ENCODE data around the gene ARL6IP1. TPM values are rescaled to one million over a fixed set of nuclear protein-coding genes. Genes with fewer than 3 reads are reported as not detected.

Gene ARL6IP1
- total and polyA plus RNA-seq, 2 donors (not counting 3 experiments of a cell fraction or from before 2014, with no cell fraction given): 251 to 338 TPM

- CTCF ChIA-PET: interaction anchor here (1.1 kb wide), 1 partner anchor 12 kb away, joined by 3 read pairs; no protein-coding TSS in a partner anchor
- intact Hi-C loops (cut with micrococcal nuclease): no loop called here
Measured at GRCh38 chr16:18842565-18842964, 41.2 kb upstream of the ARL6IP1 start.

More at GRCh38 chr16:18842565-18842964, 41.2 kb upstream of the ARL6IP1 start:
- no peak overlapping the region for H3K4me2 ChIP-seq (ENCODE audit: insufficient read depth, low read length)
- no peaks in the 10 kb centered on the region for H3K4me1 ChIP-seq (ENCODE audit: control insufficient read depth, extremely low read depth, insufficient read depth, low read length)
- no peaks in the 10 kb centered on the region for H3K9me3 ChIP-seq (replicated peaks; ENCODE audit: control insufficient read depth, insufficient read depth, low read length)
- no peaks in the 10 kb centered on the region for H4K20me1 ChIP-seq (replicated peaks; ENCODE audit: control insufficient read depth, extremely low read depth, insufficient read depth, low read length)
- no peak overlapping the region for H3K9ac ChIP-seq (replicated peaks; ENCODE audit: extremely low read depth, insufficient read depth, low read length)
- POLR2A ChIA-PET: interaction anchor here (0.8 kb wide), 1 partner anchor 42 kb away, joined by 3 read pairs; no protein-coding TSS in a partner anchor
- FAIRE-seq (no peak), DNase-seq (ENCODE audit: low read depth, low spot score) (no peak)
- no TSS peak for BruUV-seq (replicated peaks)
- dilution Hi-C loops (cut with MboI; ENCODE audit: extremely low pct_ligation_motif_present, low sequenced_read_pairs): no loop called here
- H3K27ac ChIP-seq (ENCODE audit: insufficient read depth, low read depth, low read length): no peak overlapping the region
- peaks cover 26 to 29% of the 10 kb centered on the region in 2 experiments for H3K36me3 ChIP-seq (ENCODE audit: control insufficient read depth in 2 of 2, extremely low read depth in 1 of 2, insufficient read depth in 2 of 2, low read length in 2 of 2)
- H2AFZ ChIP-seq (ENCODE audit: low read depth, low read length): no peak overlapping the region
- H3K9me1 ChIP-seq (replicated peaks; ENCODE audit: control insufficient read depth, extremely low read depth, insufficient read depth, low read length): no peaks in the 10 kb centered on the region
- H3K79me2 ChIP-seq (ENCODE audit: control insufficient read depth, insufficient read depth, low read length): no peaks in the 10 kb centered on the region
- H3K4me3 ChIP-seq (replicated peaks in 1 of 3; ENCODE audit: insufficient read depth in 1 of 3, low read depth in 1 of 3, low read length in 3 of 3): no peak overlapping the region
- no peaks in the 10 kb centered on the region for H3K27me3 ChIP-seq (ENCODE audit: control insufficient read depth in 2 of 2, insufficient read depth in 2 of 2, low read length in 2 of 2)
- no peak for TF ChIP-seq CTCF (IDR thresholded peaks at IDR 0.05; ENCODE audit: extremely low read depth in 1 of 2, insufficient read depth in 1 of 2, low read depth in 1 of 2, low read length in 2 of 2)
- no peak for TF ChIP-seq POLR2AphosphoS5 (IDR thresholded peaks at IDR 0.05; ENCODE audit: insufficient read depth, low read depth, low read length)
- no peak for TF ChIP-seq JUN (IDR thresholded peaks at IDR 0.05; ENCODE audit: borderline replicate concordance, insufficient read depth, insufficient read length, low read depth)
- no peak for TF ChIP-seq GATA2 (IDR thresholded peaks at IDR 0.05; ENCODE audit: insufficient read depth, insufficient read length, low read depth, low read length)
- no peak for TF ChIP-seq POLR2A (IDR thresholded peaks at IDR 0.05; ENCODE audit: low read depth, low read length)
- no peak for TF ChIP-seq MAX (IDR thresholded peaks at IDR 0.05; ENCODE audit: insufficient read depth, insufficient read length)
- TF ChIP-seq MYC (IDR thresholded peaks at IDR 0.05; ENCODE audit: low read depth, low read length): no peak
- TF ChIP-seq EZH2 (IDR thresholded peaks at IDR 0.05; ENCODE audit: borderline replicate concordance, low read depth, low read length, severe bottlenecking): no peak

Measured in endothelial cell of umbilical vein (primary cell).